ENCODE results near the gene PPFIA1.

The PPFIA1 gene

GRCh38 chr11:70297341-70297740, 26.9 kb downstream of the PPFIA1 start:
- no peak overlapping the region for H3K9ac ChIP-seq (ENCODE audit: low read depth, low read length)
- H3K9me3 ChIP-seq (ENCODE audit: control insufficient read depth, insufficient read depth, low read length), result no peaks in the 10 kb centered on the region
- H3K36me3 ChIP-seq (ENCODE audit: insufficient read depth, low read length), result peaks cover 24% of the 10 kb centered on the region
- no peaks in the 10 kb centered on the region for H3K4me1 ChIP-seq (ENCODE audit: insufficient read depth, low read length)

GRCh38 chr11:70298243-70298915, 27.9 kb downstream of the PPFIA1 start:
- H3K9ac ChIP-seq (ENCODE audit: low read depth, low read length), result no peak overlapping the region
- H3K9me3 ChIP-seq (ENCODE audit: control insufficient read depth, insufficient read depth, low read length), result no peaks in the 10 kb centered on the region
- peaks cover 14% of the 10 kb centered on the region for H3K36me3 ChIP-seq (ENCODE audit: insufficient read depth, low read length)

GRCh38 chr11:70299636-70300035, 29.1 kb downstream of the PPFIA1 start:
- Histone ChIP-seq H3K4me1 (ENCODE audit: insufficient read depth, low read length) (peaks cover 3% of the 10 kb centered on the region; the same call in 1 of the 2 replicates), H3K36me3 (ENCODE audit: insufficient read depth, low read length) (peaks cover 5% of the 10 kb centered on the region; the same call in 1 of the 2 replicates), H3K9ac (ENCODE audit: low read depth, low read length) (no peak overlapping the region), H3K9me3 (ENCODE audit: control insufficient read depth, insufficient read depth, low read length) (no peaks in the 10 kb centered on the region)

More at GRCh38 chr11:70298243-70298915, 27.9 kb downstream of the PPFIA1 start:
- H3K4me1 ChIP-seq (ENCODE audit: insufficient read depth, low read length), result no peaks in the 10 kb centered on the region

GRCh38 chr11:70301191-70301590, 30.7 kb downstream of the PPFIA1 start:
- Histone ChIP-seq H3K36me3 (ENCODE audit: insufficient read depth, low read length) (peaks cover 5% of the 10 kb centered on the region; the same call in 1 of the 2 replicates), H3K4me1 (ENCODE audit: insufficient read depth, low read length) (peaks cover 11% of the 10 kb centered on the region; the same call in 1 of the 2 replicates), H3K9ac (ENCODE audit: low read depth, low read length) (no peak overlapping the region), H3K9me3 (ENCODE audit: control insufficient read depth, insufficient read depth, low read length) (no peaks in the 10 kb centered on the region)

- no peak overlapping the region for H3K9ac ChIP-seq (ENCODE audit: low read depth, low read length)
- H3K9me3 ChIP-seq (ENCODE audit: control insufficient read depth, insufficient read depth, low read length), result no peaks in the 10 kb centered on the region
- H3K36me3 ChIP-seq (ENCODE audit: insufficient read depth, low read length), result peaks cover 5% of the 10 kb centered on the region; the same call in 1 of the 2 replicates
Measured at GRCh38 chr11:70301721-70302418, 31.4 kb downstream of the PPFIA1 start.

GRCh38 chr11:70302419-70302752, 31.9 kb downstream of the PPFIA1 start:
- Histone ChIP-seq H3K4me1 (ENCODE audit: insufficient read depth, low read length) (peaks cover 11% of the 10 kb centered on the region; the same call in 1 of the 2 replicates), H3K9me3 (ENCODE audit: control insufficient read depth, insufficient read depth, low read length) (no peaks in the 10 kb centered on the region), H3K9ac (ENCODE audit: low read depth, low read length) (no peak overlapping the region), H3K36me3 (ENCODE audit: insufficient read depth, low read length) (peaks cover 5% of the 10 kb centered on the region; the same call in 1 of the 2 replicates)

More at GRCh38 chr11:70301721-70302418, 31.4 kb downstream of the PPFIA1 start:
- H3K4me1 ChIP-seq (ENCODE audit: insufficient read depth, low read length), result peaks cover 11% of the 10 kb centered on the region; the same call in 1 of the 2 replicates

GRCh38 chr11:70303070-70303469, 32.6 kb downstream of the PPFIA1 start:
- peaks cover 11% of the 10 kb centered on the region; the same call in 1 of the 2 replicates for H3K4me1 ChIP-seq (ENCODE audit: insufficient read depth, low read length)
- H3K36me3 ChIP-seq (ENCODE audit: insufficient read depth, low read length), result peaks cover 9% of the 10 kb centered on the region; the same call in 1 of the 2 replicates
- H3K9ac ChIP-seq (ENCODE audit: low read depth, low read length), result no peak overlapping the region
- H3K9me3 ChIP-seq (ENCODE audit: control insufficient read depth, insufficient read depth, low read length), result no peaks in the 10 kb centered on the region

GRCh38 chr11:70304208-70304603, 33.7 kb downstream of the PPFIA1 start:
- no peaks in the 10 kb centered on the region for H3K9me3 ChIP-seq (ENCODE audit: control insufficient read depth, insufficient read depth, low read length)
- peaks cover 11% of the 10 kb centered on the region; the same call in 1 of the 2 replicates for H3K4me1 ChIP-seq (ENCODE audit: insufficient read depth, low read length)
- no peak overlapping the region for H3K9ac ChIP-seq (ENCODE audit: low read depth, low read length)
- 0 out of 2 replicates have a peak, but pooled peaks cover 10% of the 10 kb centered on the region for H3K36me3 ChIP-seq (ENCODE audit: insufficient read depth, low read length)

GRCh38 chr11:70305501-70305900, 35.0 kb downstream of the PPFIA1 start:
- Histone ChIP-seq H3K9ac (ENCODE audit: low read depth, low read length) (no peak overlapping the region), H3K36me3 (ENCODE audit: insufficient read depth, low read length) (0 out of 2 replicates have a peak, but pooled peaks cover 10% of the 10 kb centered on the region), H3K9me3 (ENCODE audit: control insufficient read depth, insufficient read depth, low read length) (no peaks in the 10 kb centered on the region), H3K4me1 (ENCODE audit: insufficient read depth, low read length) (peaks cover 11% of the 10 kb centered on the region; the same call in 1 of the 2 replicates)

- H3K9ac ChIP-seq (ENCODE audit: low read depth, low read length), result no peak overlapping the region
- peaks cover 15% of the 10 kb centered on the region; the same call in 1 of the 2 replicates for H3K4me1 ChIP-seq (ENCODE audit: insufficient read depth, low read length)
- H3K36me3 ChIP-seq (ENCODE audit: insufficient read depth, low read length), result 0 out of 2 replicates have a peak, but pooled peaks cover 10% of the 10 kb centered on the region
- H3K9me3 ChIP-seq (ENCODE audit: control insufficient read depth, insufficient read depth, low read length), result no peaks in the 10 kb centered on the region
Measured at GRCh38 chr11:70306586-70307033, 36.1 kb downstream of the PPFIA1 start.

GRCh38 chr11:70307176-70307575, 36.7 kb downstream of the PPFIA1 start:
- no peaks in the 10 kb centered on the region for H3K9me3 ChIP-seq (ENCODE audit: control insufficient read depth, insufficient read depth, low read length)
- no peak overlapping the region for H3K9ac ChIP-seq (ENCODE audit: low read depth, low read length)
- H3K36me3 ChIP-seq (ENCODE audit: insufficient read depth, low read length), result 0 out of 2 replicates have a peak, but pooled peaks cover 10% of the 10 kb centered on the region
- peaks cover 20% of the 10 kb centered on the region; the same call in 1 of the 2 replicates for H3K4me1 ChIP-seq (ENCODE audit: insufficient read depth, low read length)

- Histone ChIP-seq H3K9me3 (ENCODE audit: control insufficient read depth, insufficient read depth, low read length) (no peaks in the 10 kb centered on the region), H3K4me1 (ENCODE audit: insufficient read depth, low read length) (peaks cover 30% of the 10 kb centered on the region), H3K36me3 (ENCODE audit: insufficient read depth, low read length) (peaks cover 15% of the 10 kb centered on the region; the same call in 1 of the 2 replicates), H3K9ac (ENCODE audit: low read depth, low read length) (no peak overlapping the region)
Measured at GRCh38 chr11:70311616-70312015, 41.1 kb downstream of the PPFIA1 start.

- H3K9ac ChIP-seq (ENCODE audit: low read depth, low read length), result no peak overlapping the region
- H3K36me3 ChIP-seq (ENCODE audit: insufficient read depth, low read length), result peaks cover 15% of the 10 kb centered on the region; the same call in 1 of the 2 replicates
- no peaks in the 10 kb centered on the region for H3K9me3 ChIP-seq (ENCODE audit: control insufficient read depth, insufficient read depth, low read length)
- H3K4me1 ChIP-seq (ENCODE audit: insufficient read depth, low read length), result peaks cover 30% of the 10 kb centered on the region
Measured at GRCh38 chr11:70312401-70313357, 42.2 kb downstream of the PPFIA1 start.

GRCh38 chr11:70313945-70314344, 43.5 kb downstream of the PPFIA1 start:
- Histone ChIP-seq H3K36me3 (ENCODE audit: insufficient read depth, low read length) (peaks cover 10% of the 10 kb centered on the region), H3K9ac (ENCODE audit: low read depth, low read length) (no peak overlapping the region)

More at GRCh38 chr11:70313945-70314344, 43.5 kb downstream of the PPFIA1 start:
- Histone ChIP-seq H3K9me3 (ENCODE audit: control insufficient read depth, insufficient read depth, low read length) (no peaks in the 10 kb centered on the region), H3K4me1 (ENCODE audit: insufficient read depth, low read length) (peaks cover 30% of the 10 kb centered on the region)

Measured in ES-I3 (cell line).